Breast epithelium (tissue), 3 donors: ENCODE results near the gene PSMD12.

ENCODE experiments used
- POLR2A ChIP-seq: fragments of 450-650 bp; IDR thresholded peaks from one replicate; pipeline ENCODE4 v1.6.1; 2016; ENCODE audit warnings: antibody characterized with exemption, mild to moderate bottlenecking, moderate library complexity
- POLR2AphosphoS5 ChIP-seq, 3 donors: sonication (generic); formaldehyde crosslinking; IDR thresholded peaks; one replicate each; pipeline ENCODE4 v1.6.1; 2017; ENCODE audit warnings: antibody characterized with exemption in 3 of 3
- TF ChIP-seq, protein P1 (sequence below), 3 donors: fragments of 450-650 bp; IDR thresholded peaks; one replicate each; pipeline ENCODE4 v1.5.1; 2016 to 2017; ENCODE audit warnings: antibody characterized with exemption in 3 of 3, mild to moderate bottlenecking in 3 of 3, moderate library complexity in 3 of 3

DNA sequence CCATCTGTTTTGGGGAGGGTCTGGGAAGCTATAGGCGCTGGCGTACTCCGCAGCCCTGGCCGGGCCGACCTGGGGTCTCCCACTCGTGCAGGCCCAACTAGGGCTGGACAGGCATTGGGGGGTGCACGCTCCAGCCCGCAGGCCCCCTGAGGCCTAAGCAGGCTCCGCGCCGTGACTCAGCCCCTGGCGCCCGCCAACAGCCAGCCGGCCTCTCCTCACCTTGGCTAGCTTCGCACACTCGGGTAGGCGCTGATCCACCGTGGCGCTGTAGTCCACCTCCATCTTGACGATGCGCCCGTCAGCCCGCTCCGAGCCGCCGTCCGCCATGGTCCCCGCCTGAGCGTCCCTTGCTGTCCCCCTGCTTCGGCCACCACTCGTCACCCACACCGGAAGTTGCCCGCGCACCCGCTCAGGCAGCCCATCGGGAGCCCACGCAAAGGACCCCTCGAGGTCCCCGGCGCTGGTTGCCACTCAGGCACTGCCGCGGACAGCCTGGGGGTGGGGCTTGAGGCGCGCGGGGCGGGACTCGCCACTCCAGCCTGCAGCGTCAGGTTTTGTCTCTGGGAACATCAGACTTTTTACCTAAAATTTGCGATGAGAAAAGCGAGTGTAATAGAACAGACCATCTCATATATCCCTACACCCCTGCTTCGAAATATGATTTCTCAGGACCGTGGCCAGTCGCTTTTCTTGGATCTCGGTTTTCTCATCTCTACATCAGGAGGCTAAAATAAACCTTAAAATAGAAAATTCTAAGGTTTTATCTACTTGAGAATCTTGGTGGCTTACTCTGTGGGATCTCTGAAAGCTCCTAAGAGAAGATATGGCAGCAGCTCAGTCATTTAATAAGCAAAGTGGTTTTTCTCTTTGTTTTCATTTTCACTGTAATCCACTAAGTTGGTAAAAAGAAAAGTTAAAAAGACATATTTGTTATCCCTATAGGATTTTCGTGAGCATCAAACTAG lies at the start of gene PSMD12:
- TF ChIP-seq, protein P1, sequence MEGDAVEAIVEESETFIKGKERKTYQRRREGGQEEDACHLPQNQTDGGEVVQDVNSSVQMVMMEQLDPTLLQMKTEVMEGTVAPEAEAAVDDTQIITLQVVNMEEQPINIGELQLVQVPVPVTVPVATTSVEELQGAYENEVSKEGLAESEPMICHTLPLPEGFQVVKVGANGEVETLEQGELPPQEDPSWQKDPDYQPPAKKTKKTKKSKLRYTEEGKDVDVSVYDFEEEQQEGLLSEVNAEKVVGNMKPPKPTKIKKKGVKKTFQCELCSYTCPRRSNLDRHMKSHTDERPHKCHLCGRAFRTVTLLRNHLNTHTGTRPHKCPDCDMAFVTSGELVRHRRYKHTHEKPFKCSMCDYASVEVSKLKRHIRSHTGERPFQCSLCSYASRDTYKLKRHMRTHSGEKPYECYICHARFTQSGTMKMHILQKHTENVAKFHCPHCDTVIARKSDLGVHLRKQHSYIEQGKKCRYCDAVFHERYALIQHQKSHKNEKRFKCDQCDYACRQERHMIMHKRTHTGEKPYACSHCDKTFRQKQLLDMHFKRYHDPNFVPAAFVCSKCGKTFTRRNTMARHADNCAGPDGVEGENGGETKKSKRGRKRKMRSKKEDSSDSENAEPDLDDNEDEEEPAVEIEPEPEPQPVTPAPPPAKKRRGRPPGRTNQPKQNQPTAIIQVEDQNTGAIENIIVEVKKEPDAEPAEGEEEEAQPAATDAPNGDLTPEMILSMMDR (IDR thresholded peaks at IDR 0.05) = no peak
- TF ChIP-seq POLR2A (peak; percentile 53), POLR2AphosphoS5 (IDR thresholded peaks at IDR 0.05) (peak; percentile 88 to 93 (median 91))
